OCI-LY1 (cell line): ENCODE measurements around the gene ARHGAP22.

Experiments used
- H2AFZ ChIP-seq: fragments of 200-600 bp; sonication (generic), shearing (Covaris generic); 2 replicates; pipeline ENCODE4 v1.6.0; 2014; ENCODE audit warnings: antibody characterized with exemption, mild to moderate bottlenecking, low read length
- H3F3A ChIP-seq: fragments of 200-600 bp; sonication (generic), shearing (Covaris generic); 2 replicates; pipeline ENCODE4 v1.6.0; 2014; ENCODE audit warnings: mild to moderate bottlenecking, antibody characterized with exemption, low read length, moderate library complexity; ENCODE audit not compliant: insufficient read depth
- H3K27ac ChIP-seq: fragments of 200-600 bp; sonication (generic); 2 replicates; pipeline ENCODE4 v1.5.1; 2014; ENCODE audit warnings: low read length, mixed run types, mild to moderate bottlenecking, low read depth; ENCODE audit not compliant: poor library complexity, severe bottlenecking
- H3K27me3 ChIP-seq: fragments of 200-600 bp; sonication (generic); 2 replicates; pipeline ENCODE4 v1.6.0; 2014; ENCODE audit warnings: antibody characterized with exemption, mild to moderate bottlenecking, low read length, moderate library complexity; ENCODE audit not compliant: insufficient read depth
- H3K36me3 ChIP-seq: fragments of 200-600 bp; sonication (generic); 2 replicates; pipeline ENCODE4 v1.6.1; 2014; ENCODE audit warnings: mild to moderate bottlenecking, antibody characterized with exemption, low read length, moderate library complexity, mixed read lengths; ENCODE audit not compliant: insufficient read depth
- H3K4me1 ChIP-seq: fragments of 200-600 bp; sonication (generic); 2 replicates; pipeline ENCODE4 v1.5.1; 2014; ENCODE audit warnings: mild to moderate bottlenecking, low read length, moderate library complexity; ENCODE audit not compliant: insufficient read depth, severe bottlenecking
- H3K4me2 ChIP-seq: fragments of 200-600 bp; sonication (generic), shearing (Covaris generic); 2 replicates; pipeline ENCODE4 v1.6.1; 2014; ENCODE audit warnings: low read length
- H3K4me3 ChIP-seq: fragments of 200-600 bp; sonication (generic); 2 replicates; pipeline ENCODE4 v1.5.1; 2014; ENCODE audit warnings: low read length, low read depth, mild to moderate bottlenecking, mixed read lengths; ENCODE audit not compliant: poor library complexity, severe bottlenecking
- H3K79me2 ChIP-seq: fragments of 200-600 bp; shearing (Covaris generic); 2 replicates; pipeline ENCODE4 v1.6.1; 2016; ENCODE audit warnings: mixed run types, low read length, mixed read lengths; ENCODE audit not compliant: insufficient read depth
- H3K9ac ChIP-seq: fragments of 200-600 bp; sonication (generic), shearing (Covaris generic); 2 replicates; pipeline ENCODE4 v1.6.1; 2014; ENCODE audit warnings: mild to moderate bottlenecking, low read length, mixed read lengths
- H3K9me2 ChIP-seq: fragments of 200-600 bp; sonication (generic), shearing (Covaris generic); 2 replicates; pipeline ENCODE4 v1.6.1; 2014; ENCODE audit warnings: low read depth, mild to moderate bottlenecking, low read length, mixed read lengths
- H3K9me3 ChIP-seq: fragments of 200-600 bp; shearing (Covaris generic); 2 replicates; pipeline ENCODE4 v1.6.1; 2014; ENCODE audit warnings: low read length, mixed read lengths
- H4K20me1 ChIP-seq: fragments of 200-600 bp; sonication (generic), shearing (Covaris generic); 2 replicates; pipeline ENCODE4 v1.6.0; 2016; ENCODE audit warnings: mild to moderate bottlenecking, low read length; ENCODE audit not compliant: insufficient read depth
- EZH2 ChIP-seq: fragments of 200-600 bp; sonication (generic), shearing (Covaris generic); IDR thresholded peaks from 2 replicates; pipeline ENCODE4 v1.8.0; 2017; ENCODE audit warnings: borderline replicate concordance, mixed run types, mild to moderate bottlenecking, antibody characterized with exemption, low read length, moderate library complexity, mixed read lengths
- TF ChIP-seq, protein P1 (sequence below): fragments of 200-600 bp; sonication (generic), shearing (Covaris generic); IDR thresholded peaks from 2 replicates; pipeline ENCODE4 v1.5.1; 2017; ENCODE audit warnings: mild to moderate bottlenecking, antibody characterized with exemption, low read length, moderate library complexity, mixed read lengths

ARHGAP22 gene

GRCh38 chr10:48419714-48420113 lies 185.2 kb downstream of the ARHGAP22 start:
- Histone ChIP-seq H3K4me2 (no peak overlapping the region), H3K36me3 (no peaks in the 10 kb centered on the region), H2AFZ (no peak overlapping the region), H3K79me2 (no peaks in the 10 kb centered on the region), H3K9ac (no peak overlapping the region), H3K4me3 (no peak overlapping the region), H3K9me3 (no peaks in the 10 kb centered on the region), H4K20me1 (no peaks in the 10 kb centered on the region), H3K9me2 (no peaks in the 10 kb centered on the region), H3K27me3 (no peaks in the 10 kb centered on the region), H3F3A (no peaks in the 10 kb centered on the region), H3K27ac (no peak overlapping the region), H3K4me1 (no peaks in the 10 kb centered on the region)
- TF ChIP-seq, protein P1, sequence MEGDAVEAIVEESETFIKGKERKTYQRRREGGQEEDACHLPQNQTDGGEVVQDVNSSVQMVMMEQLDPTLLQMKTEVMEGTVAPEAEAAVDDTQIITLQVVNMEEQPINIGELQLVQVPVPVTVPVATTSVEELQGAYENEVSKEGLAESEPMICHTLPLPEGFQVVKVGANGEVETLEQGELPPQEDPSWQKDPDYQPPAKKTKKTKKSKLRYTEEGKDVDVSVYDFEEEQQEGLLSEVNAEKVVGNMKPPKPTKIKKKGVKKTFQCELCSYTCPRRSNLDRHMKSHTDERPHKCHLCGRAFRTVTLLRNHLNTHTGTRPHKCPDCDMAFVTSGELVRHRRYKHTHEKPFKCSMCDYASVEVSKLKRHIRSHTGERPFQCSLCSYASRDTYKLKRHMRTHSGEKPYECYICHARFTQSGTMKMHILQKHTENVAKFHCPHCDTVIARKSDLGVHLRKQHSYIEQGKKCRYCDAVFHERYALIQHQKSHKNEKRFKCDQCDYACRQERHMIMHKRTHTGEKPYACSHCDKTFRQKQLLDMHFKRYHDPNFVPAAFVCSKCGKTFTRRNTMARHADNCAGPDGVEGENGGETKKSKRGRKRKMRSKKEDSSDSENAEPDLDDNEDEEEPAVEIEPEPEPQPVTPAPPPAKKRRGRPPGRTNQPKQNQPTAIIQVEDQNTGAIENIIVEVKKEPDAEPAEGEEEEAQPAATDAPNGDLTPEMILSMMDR = no peak
- TF ChIP-seq EZH2 = no peak

DNA sequence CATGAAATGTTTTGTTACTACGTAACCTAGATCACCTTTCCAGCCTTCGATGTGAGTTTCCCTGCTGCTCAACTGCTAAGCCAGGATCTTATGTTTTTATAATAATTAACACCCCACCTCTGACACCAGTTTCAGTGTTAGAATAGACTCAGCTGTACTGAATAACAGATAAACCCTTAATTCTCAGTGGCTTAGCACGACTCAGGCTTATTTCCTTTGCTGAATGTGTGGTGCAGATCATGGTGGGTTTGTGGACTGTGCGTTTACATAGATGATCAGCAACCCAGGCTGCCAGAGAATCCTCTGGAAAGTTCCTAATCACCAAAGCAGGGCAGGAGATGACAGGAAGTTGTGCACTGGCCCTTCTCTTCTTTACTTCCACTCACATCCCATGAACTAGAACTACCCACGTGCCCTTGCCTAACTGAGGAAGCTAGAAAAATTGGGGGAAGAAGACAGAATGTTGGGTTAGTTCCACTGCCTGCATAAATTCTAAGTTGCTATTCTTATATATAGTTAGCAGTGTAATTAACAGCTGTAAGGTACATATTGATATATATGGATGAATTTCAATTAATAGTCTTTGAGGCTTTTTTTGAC lies 186.6 kb downstream of the ARHGAP22 start:
- H3K4me1 ChIP-seq = no peaks in the 10 kb centered on the region
- H3K79me2 ChIP-seq = no peaks in the 10 kb centered on the region
- H3F3A ChIP-seq = no peaks in the 10 kb centered on the region
- no peaks in the 10 kb centered on the region for H3K9me2 ChIP-seq
- H2AFZ ChIP-seq = no peak overlapping the region
- H3K4me2 ChIP-seq = no peak overlapping the region
- no peaks in the 10 kb centered on the region for H4K20me1 ChIP-seq
- TF ChIP-seq, protein P1 = no peak
- no peak for TF ChIP-seq EZH2
- no peaks in the 10 kb centered on the region for H3K36me3 ChIP-seq
- H3K27me3 ChIP-seq = no peaks in the 10 kb centered on the region
- no peak overlapping the region for H3K4me3 ChIP-seq
- H3K9me3 ChIP-seq = no peaks in the 10 kb centered on the region
- no peak overlapping the region for H3K9ac ChIP-seq
- H3K27ac ChIP-seq = no peak overlapping the region

GRCh38 chr10:48417374-48417773 lies 187.5 kb downstream of the ARHGAP22 start:
- H4K20me1 ChIP-seq = no peaks in the 10 kb centered on the region
- no peak overlapping the region for H3K4me2 ChIP-seq
- TF ChIP-seq, protein P1 = no peak
- TF ChIP-seq EZH2 = no peak
- no peaks in the 10 kb centered on the region for H3K9me2 ChIP-seq
- no peak overlapping the region for H3K27ac ChIP-seq
- peaks cover 3% of the 10 kb centered on the region; the same call in 1 of the 2 replicates for H3K36me3 ChIP-seq
- no peaks in the 10 kb centered on the region for H3F3A ChIP-seq
- no peak overlapping the region for H3K4me3 ChIP-seq
- H3K9me3 ChIP-seq = no peaks in the 10 kb centered on the region
- no peaks in the 10 kb centered on the region for H3K27me3 ChIP-seq
- no peak overlapping the region for H3K9ac ChIP-seq
- no peaks in the 10 kb centered on the region for H3K79me2 ChIP-seq
- no peaks in the 10 kb centered on the region for H3K4me1 ChIP-seq
- no peak overlapping the region for H2AFZ ChIP-seq
